ENCODE results near the gene HDAC4. TPM values are rescaled to one million over a fixed set of nuclear protein-coding genes. Genes with fewer than 3 reads are reported as not detected.

The HDAC4 gene
- total RNA-seq, 4 donors from 2014 or later: 24.8 to 82.9 (median 41.3) TPM

- TF ChIP-seq CTCF (IDR thresholded peaks at IDR 0.05; ENCODE audit: low read depth): no peak
These were observed 326.9 kb downstream of the HDAC4 start for GRCh38 chr2:239073745-239074530.

- no peak for TF ChIP-seq CTCF (IDR thresholded peaks at IDR 0.05; ENCODE audit: low read depth)
These were observed 327.6 kb downstream of the HDAC4 start for GRCh38 chr2:239073270-239073669.

GRCh38 chr2:239072786-239073185 lies 328.0 kb downstream of the HDAC4 start:
- no peak for TF ChIP-seq CTCF (IDR thresholded peaks at IDR 0.05; ENCODE audit: low read depth)

GRCh38 chr2:239070466-239070865 lies 330.4 kb downstream of the HDAC4 start:
- no peak for TF ChIP-seq CTCF (IDR thresholded peaks at IDR 0.05; ENCODE audit: low read depth)

- no peak for TF ChIP-seq CTCF (IDR thresholded peaks at IDR 0.05; ENCODE audit: low read depth)
These were observed 332.4 kb downstream of the HDAC4 start for GRCh38 chr2:239068411-239068810.

- TF ChIP-seq CTCF (IDR thresholded peaks at IDR 0.05; ENCODE audit: low read depth): no peak
These were observed 333.5 kb downstream of the HDAC4 start for GRCh38 chr2:239067196-239067865.

- TF ChIP-seq CTCF (IDR thresholded peaks at IDR 0.05; ENCODE audit: low read depth): no peak
These were observed 334.2 kb downstream of the HDAC4 start for GRCh38 chr2:239066597-239066996.

Data from subcutaneous adipose tissue (tissue), 4 donors.